Liver (tissue), 3 donors: ENCODE data around the gene MFN1.

ENCODE experiments used
- EGR1 ChIP-seq, 2 donors: IDR thresholded peaks; 2 replicates each; pipeline ENCODE4 v1.6.1; 2016 to 2018; ENCODE audit warnings: antibody characterized with exemption in 2 of 2, low read depth in 2 of 2
- FOXA1 ChIP-seq: IDR thresholded peaks from 2 replicates; pipeline ENCODE4 v1.6.1; 2016; ENCODE audit warnings: antibody characterized with exemption
- FOXA2 ChIP-seq: IDR thresholded peaks from 2 replicates; pipeline ENCODE4 v1.6.1; 2016; ENCODE audit warnings: antibody characterized with exemption
- GABPA ChIP-seq, 2 donors: IDR thresholded peaks in 1 of 2; conservative IDR thresholded peaks in 1 of 2; 2 replicates each; pipeline ENCODE4 v1.6.1; 2016; ENCODE audit warnings: antibody characterized with exemption in 2 of 2, mild to moderate bottlenecking in 1 of 2, moderate library complexity in 1 of 2
- JUND ChIP-seq, 2 donors: IDR thresholded peaks; 2 replicates each; pipeline ENCODE4 v1.6.1; 2016; ENCODE audit warnings: antibody characterized with exemption in 2 of 2
- RAD21 ChIP-seq, 2 donors: IDR thresholded peaks; 2 replicates each; pipeline ENCODE4 v1.6.1; 2016; ENCODE audit warnings: antibody characterized with exemption in 2 of 2, mild to moderate bottlenecking in 2 of 2
- RXRA ChIP-seq, 2 donors: IDR thresholded peaks; 2 replicates each; pipeline ENCODE4 v1.6.1; 2017 to 2018; ENCODE audit warnings: antibody characterized with exemption in 2 of 2, mild to moderate bottlenecking in 1 of 2
- SP1 ChIP-seq: IDR thresholded peaks from 2 replicates; pipeline ENCODE4 v1.6.1; 2018; ENCODE audit warnings: antibody characterized with exemption, mild to moderate bottlenecking
- YY1 ChIP-seq: IDR thresholded peaks from 2 replicates; pipeline ENCODE4 v1.6.1; 2016; ENCODE audit warnings: antibody characterized with exemption, mild to moderate bottlenecking
- TF ChIP-seq, protein P1 (sequence below): fragments of 150-350 bp; IDR thresholded peaks from 2 replicates; pipeline ENCODE4 v1.5.1; 2017; ENCODE audit warnings: improper control_type of control experiment, low read depth, low read length; ENCODE audit not compliant: missing input control
- TF ChIP-seq, protein P2 (sequence below): IDR thresholded peaks from 2 replicates; pipeline ENCODE4 v1.6.1; 2016; ENCODE audit warnings: antibody characterized with exemption
- TF ChIP-seq, protein P3 (sequence below): IDR thresholded peaks from 2 replicates; pipeline ENCODE4 v1.6.1; 2016; ENCODE audit warnings: antibody characterized with exemption, mild to moderate bottlenecking
- TF ChIP-seq, protein P4 (sequence below): IDR thresholded peaks from 2 replicates; pipeline ENCODE4 v1.6.1; 2016; ENCODE audit warnings: antibody characterized with exemption
- TF ChIP-seq, protein P5 (sequence below): IDR thresholded peaks from 2 replicates; pipeline ENCODE4 v1.6.1; 2016; ENCODE audit warnings: antibody characterized with exemption
- donor health status: healthy.
- donor health status: healthy.

DNA sequence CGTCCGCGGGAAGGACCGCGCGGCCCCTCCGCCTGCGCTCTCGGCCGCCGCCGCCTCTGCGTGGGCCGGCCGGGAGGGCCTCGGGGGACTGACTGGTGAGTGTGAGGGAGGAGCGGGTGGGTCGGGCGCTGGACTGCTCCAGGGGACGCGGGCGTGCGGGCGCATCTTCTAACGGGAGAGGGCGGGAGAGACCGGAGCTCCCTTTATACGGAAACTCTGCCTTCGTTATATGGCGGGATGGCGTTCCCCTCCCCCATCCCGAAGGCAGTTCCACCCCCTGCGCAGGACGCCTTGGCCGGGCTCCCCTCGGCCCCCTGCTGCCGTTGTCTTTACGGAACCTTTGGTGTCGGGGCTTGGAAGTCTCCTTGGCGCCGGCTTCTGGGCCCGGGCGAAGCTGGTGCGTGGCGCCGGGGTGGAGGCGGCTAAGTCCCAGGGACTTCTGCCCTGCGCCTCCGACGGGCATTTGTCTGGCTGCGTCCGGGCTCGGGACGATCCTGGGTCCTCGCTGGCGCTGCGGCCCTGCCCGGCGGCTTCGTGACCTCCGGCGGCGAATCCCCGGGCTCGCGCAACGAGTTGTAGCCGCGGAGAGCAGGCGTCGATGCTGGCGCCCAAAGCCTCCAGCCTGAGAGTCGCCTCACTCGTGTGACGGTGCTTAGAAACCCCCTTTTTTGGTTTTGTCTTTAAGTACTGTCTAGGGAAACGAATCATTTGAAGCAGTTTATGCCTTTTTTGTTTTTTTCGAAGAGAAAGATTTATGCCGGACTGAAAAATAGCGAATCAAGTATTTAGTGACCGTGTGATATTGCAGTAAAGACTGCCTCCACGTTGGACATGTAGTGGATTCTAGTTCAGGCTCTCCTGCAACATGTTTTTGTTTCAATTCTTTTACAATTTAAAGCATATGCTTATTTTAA lies 24.1 kb upstream of the MFN1 start:
- TF ChIP-seq, protein P1, sequence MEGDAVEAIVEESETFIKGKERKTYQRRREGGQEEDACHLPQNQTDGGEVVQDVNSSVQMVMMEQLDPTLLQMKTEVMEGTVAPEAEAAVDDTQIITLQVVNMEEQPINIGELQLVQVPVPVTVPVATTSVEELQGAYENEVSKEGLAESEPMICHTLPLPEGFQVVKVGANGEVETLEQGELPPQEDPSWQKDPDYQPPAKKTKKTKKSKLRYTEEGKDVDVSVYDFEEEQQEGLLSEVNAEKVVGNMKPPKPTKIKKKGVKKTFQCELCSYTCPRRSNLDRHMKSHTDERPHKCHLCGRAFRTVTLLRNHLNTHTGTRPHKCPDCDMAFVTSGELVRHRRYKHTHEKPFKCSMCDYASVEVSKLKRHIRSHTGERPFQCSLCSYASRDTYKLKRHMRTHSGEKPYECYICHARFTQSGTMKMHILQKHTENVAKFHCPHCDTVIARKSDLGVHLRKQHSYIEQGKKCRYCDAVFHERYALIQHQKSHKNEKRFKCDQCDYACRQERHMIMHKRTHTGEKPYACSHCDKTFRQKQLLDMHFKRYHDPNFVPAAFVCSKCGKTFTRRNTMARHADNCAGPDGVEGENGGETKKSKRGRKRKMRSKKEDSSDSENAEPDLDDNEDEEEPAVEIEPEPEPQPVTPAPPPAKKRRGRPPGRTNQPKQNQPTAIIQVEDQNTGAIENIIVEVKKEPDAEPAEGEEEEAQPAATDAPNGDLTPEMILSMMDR, result no peak
- no peak for TF ChIP-seq RAD21 (IDR thresholded peaks at IDR 0.05)
- TF ChIP-seq EGR1 (IDR thresholded peaks at IDR 0.05; ENCODE audit: low read depth in 2 of 2), result no peak
- TF ChIP-seq, protein P2, sequence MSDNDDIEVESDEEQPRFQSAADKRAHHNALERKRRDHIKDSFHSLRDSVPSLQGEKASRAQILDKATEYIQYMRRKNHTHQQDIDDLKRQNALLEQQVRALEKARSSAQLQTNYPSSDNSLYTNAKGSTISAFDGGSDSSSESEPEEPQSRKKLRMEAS, result no peak
- TF ChIP-seq YY1, result peak; percentile 70
- TF ChIP-seq, protein P3, sequence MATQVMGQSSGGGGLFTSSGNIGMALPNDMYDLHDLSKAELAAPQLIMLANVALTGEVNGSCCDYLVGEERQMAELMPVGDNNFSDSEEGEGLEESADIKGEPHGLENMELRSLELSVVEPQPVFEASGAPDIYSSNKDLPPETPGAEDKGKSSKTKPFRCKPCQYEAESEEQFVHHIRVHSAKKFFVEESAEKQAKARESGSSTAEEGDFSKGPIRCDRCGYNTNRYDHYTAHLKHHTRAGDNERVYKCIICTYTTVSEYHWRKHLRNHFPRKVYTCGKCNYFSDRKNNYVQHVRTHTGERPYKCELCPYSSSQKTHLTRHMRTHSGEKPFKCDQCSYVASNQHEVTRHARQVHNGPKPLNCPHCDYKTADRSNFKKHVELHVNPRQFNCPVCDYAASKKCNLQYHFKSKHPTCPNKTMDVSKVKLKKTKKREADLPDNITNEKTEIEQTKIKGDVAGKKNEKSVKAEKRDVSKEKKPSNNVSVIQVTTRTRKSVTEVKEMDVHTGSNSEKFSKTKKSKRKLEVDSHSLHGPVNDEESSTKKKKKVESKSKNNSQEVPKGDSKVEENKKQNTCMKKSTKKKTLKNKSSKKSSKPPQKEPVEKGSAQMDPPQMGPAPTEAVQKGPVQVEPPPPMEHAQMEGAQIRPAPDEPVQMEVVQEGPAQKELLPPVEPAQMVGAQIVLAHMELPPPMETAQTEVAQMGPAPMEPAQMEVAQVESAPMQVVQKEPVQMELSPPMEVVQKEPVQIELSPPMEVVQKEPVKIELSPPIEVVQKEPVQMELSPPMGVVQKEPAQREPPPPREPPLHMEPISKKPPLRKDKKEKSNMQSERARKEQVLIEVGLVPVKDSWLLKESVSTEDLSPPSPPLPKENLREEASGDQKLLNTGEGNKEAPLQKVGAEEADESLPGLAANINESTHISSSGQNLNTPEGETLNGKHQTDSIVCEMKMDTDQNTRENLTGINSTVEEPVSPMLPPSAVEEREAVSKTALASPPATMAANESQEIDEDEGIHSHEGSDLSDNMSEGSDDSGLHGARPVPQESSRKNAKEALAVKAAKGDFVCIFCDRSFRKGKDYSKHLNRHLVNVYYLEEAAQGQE, result peak; percentile 38
- no peak for TF ChIP-seq FOXA1
- TF ChIP-seq GABPA (IDR thresholded peaks at IDR 0.05 in 1 of 2, conservative IDR thresholded peaks at IDR 0.05 in 1 of 2), result no peak
- TF ChIP-seq SP1, result no peak
- TF ChIP-seq RXRA (IDR thresholded peaks at IDR 0.05), result no peak
- TF ChIP-seq, protein P4, sequence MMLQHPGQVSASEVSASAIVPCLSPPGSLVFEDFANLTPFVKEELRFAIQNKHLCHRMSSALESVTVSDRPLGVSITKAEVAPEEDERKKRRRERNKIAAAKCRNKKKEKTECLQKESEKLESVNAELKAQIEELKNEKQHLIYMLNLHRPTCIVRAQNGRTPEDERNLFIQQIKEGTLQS, result no peak
- TF ChIP-seq FOXA2, result no peak
- TF ChIP-seq, protein P5, sequence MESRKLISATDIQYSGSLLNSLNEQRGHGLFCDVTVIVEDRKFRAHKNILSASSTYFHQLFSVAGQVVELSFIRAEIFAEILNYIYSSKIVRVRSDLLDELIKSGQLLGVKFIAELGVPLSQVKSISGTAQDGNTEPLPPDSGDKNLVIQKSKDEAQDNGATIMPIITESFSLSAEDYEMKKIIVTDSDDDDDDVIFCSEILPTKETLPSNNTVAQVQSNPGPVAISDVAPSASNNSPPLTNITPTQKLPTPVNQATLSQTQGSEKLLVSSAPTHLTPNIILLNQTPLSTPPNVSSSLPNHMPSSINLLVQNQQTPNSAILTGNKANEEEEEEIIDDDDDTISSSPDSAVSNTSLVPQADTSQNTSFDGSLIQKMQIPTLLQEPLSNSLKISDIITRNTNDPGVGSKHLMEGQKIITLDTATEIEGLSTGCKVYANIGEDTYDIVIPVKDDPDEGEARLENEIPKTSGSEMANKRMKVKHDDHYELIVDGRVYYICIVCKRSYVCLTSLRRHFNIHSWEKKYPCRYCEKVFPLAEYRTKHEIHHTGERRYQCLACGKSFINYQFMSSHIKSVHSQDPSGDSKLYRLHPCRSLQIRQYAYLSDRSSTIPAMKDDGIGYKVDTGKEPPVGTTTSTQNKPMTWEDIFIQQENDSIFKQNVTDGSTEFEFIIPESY, result no peak
- TF ChIP-seq JUND (IDR thresholded peaks at IDR 0.05), result no peak
